ENCODE measurements around the gene MCF2L.

DNA sequence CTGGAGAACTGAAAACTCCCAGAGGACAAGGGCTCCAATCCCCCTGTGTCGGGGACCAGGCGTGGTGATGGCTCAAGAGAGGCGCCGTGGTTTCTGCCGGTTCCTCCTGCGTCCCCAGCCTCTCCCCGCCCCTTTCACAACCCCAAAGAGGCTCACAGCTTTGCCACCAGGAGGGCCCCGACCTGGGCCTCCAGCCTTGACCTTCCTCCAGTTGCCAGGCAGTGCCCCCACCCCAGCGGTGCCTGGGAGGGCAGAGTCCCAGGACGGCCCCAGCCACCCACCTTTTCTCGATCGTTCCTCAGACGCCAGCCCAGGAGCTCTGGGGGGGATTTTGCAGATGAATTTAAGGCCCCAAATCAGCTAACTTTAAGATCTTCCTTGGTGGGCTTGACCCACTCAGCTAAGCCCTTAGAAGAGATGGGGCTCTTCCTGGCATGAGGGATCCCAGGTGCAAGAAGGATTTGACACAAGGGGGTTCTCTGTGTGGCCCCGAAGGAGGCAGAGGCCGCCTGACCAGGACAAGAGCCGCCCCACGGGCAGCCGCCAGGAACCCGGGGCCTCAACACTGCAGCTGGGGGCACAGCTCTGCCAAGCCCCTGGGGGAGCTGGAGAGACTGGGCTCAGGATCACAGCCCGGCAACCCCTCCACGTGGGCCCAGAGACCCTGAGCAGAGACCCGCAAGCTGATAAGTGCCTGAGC, 47.0 kb downstream of the MCF2L start:
- TF ChIP-seq CTCF (optimal IDR thresholded peaks at IDR 0.05 in 1 of 3, IDR thresholded peaks at IDR 0.05 in 1 of 3, conservative IDR thresholded peaks at IDR 0.05 in 1 of 3; ENCODE audit: extremely low read depth in 1 of 3, insufficient read depth in 2 of 3, low read length in 3 of 3), result no peak
- TF ChIP-seq EZH2 (IDR thresholded peaks at IDR 0.05; ENCODE audit: low read length), result no peak

Data from keratinocyte (primary cell).